ENCODE data around the gene PTPRM. TPM values are rescaled to one million over a fixed set of nuclear protein-coding genes. Genes with fewer than 3 reads are reported as not detected.

PTPRM gene
- total RNA-seq, 4 donors from 2014 or later = 62.7 to 94.0 (median 76.0) TPM

- no peaks in the 10 kb centered on the region for H3K9me3 ChIP-seq
- WGBS = 97% methylated on average over 4 of the region's 4 CpGs
These were observed 651.1 kb downstream of the PTPRM start for GRCh38 chr18:8218197-8218596.

GRCh38 chr18:8221452-8221851 is 654.3 kb downstream of the PTPRM start:
- Histone ChIP-seq H3K4me3 (no peak overlapping the region), H3K27me3 (no peaks in the 10 kb centered on the region), H3K36me3 (no peaks in the 10 kb centered on the region), H3K27ac (replicated peaks in 1 of 4) (no peak overlapping the region), H3K9me3 (no peaks in the 10 kb centered on the region), H3K4me1 (peaks cover 0 to 10% (median 8%) of the 10 kb centered on the region in 4 donors)
- TF ChIP-seq POLR2A (IDR thresholded peaks at IDR 0.05; ENCODE audit: low read depth) (no peak), EP300 (IDR thresholded peaks at IDR 0.05) (no peak), CTCF (IDR thresholded peaks at IDR 0.05) (no peak), POLR2AphosphoS5 (IDR thresholded peaks at IDR 0.05) (no peak)
- intact Hi-C loops (cut with DNase I) = no loop called here
- no peak for DNase-seq (ENCODE audit: extremely low spot score)
- 90% methylated on average over 3 of the region's 3 CpGs for WGBS

More at GRCh38 chr18:8218197-8218596, 651.1 kb downstream of the PTPRM start:
- no peak overlapping the region for H3K4me3 ChIP-seq
- H3K27ac ChIP-seq (replicated peaks in 1 of 4) = no peak overlapping the region
- H3K4me1 ChIP-seq = peaks cover 0 to 10% (median 8%) of the 10 kb centered on the region in 4 donors
- intact Hi-C loops (cut with DNase I) = no loop called here
- TF ChIP-seq EP300 (IDR thresholded peaks at IDR 0.05) (no peak), CTCF (IDR thresholded peaks at IDR 0.05) (no peak), POLR2A (IDR thresholded peaks at IDR 0.05; ENCODE audit: low read depth) (no peak), POLR2AphosphoS5 (IDR thresholded peaks at IDR 0.05) (no peak)
- no peak for DNase-seq (ENCODE audit: extremely low spot score)
- no peaks in the 10 kb centered on the region for H3K27me3 ChIP-seq
- no peaks in the 10 kb centered on the region for H3K36me3 ChIP-seq

GRCh38 chr18:8224576-8224975 is 657.5 kb downstream of the PTPRM start:
- H3K27me3 ChIP-seq = no peaks in the 10 kb centered on the region
- 84% methylated on average over 3 of the region's 3 CpGs for WGBS
- intact Hi-C loops (cut with DNase I) = no loop called here
- H3K27ac ChIP-seq (replicated peaks in 1 of 4) = no peak overlapping the region
- DNase-seq (ENCODE audit: extremely low spot score) = no peak
- no peak overlapping the region for H3K4me3 ChIP-seq
- TF ChIP-seq POLR2A (IDR thresholded peaks at IDR 0.05; ENCODE audit: low read depth) (no peak), EP300 (IDR thresholded peaks at IDR 0.05) (no peak), CTCF (IDR thresholded peaks at IDR 0.05) (no peak), POLR2AphosphoS5 (IDR thresholded peaks at IDR 0.05) (no peak)
- H3K9me3 ChIP-seq = peaks cover 0 to 5% (median 0%) of the 10 kb centered on the region in 4 donors
- H3K4me1 ChIP-seq = no peaks in the 10 kb centered on the region
- H3K36me3 ChIP-seq = no peaks in the 10 kb centered on the region

- H3K27me3 ChIP-seq = no peaks in the 10 kb centered on the region
- DNase-seq (ENCODE audit: extremely low spot score) = no peak
- no peaks in the 10 kb centered on the region for H3K36me3 ChIP-seq
- TF ChIP-seq CTCF (IDR thresholded peaks at IDR 0.05) (no peak), EP300 (IDR thresholded peaks at IDR 0.05) (no peak), POLR2A (IDR thresholded peaks at IDR 0.05; ENCODE audit: low read depth) (no peak), POLR2AphosphoS5 (IDR thresholded peaks at IDR 0.05) (no peak)
- 87% methylated on average over 5 of the region's 5 CpGs for WGBS
- intact Hi-C loops (cut with DNase I) = no loop called here
- H3K4me1 ChIP-seq = peaks cover 0 to 3% (median 0%) of the 10 kb centered on the region in 4 donors
- no peak overlapping the region for H3K4me3 ChIP-seq
- H3K9me3 ChIP-seq = peaks cover 0 to 7% (median 0%) of the 10 kb centered on the region in 4 donors
- no peak overlapping the region for H3K27ac ChIP-seq (replicated peaks in 1 of 4)
These were observed 661.9 kb downstream of the PTPRM start for GRCh38 chr18:8229040-8229439.

GRCh38 chr18:8229787-8230186 is 662.7 kb downstream of the PTPRM start:
- Histone ChIP-seq H3K27me3 (no peaks in the 10 kb centered on the region), H3K4me3 (no peak overlapping the region), H3K9me3 (peaks cover 0 to 13% (median 0%) of the 10 kb centered on the region in 4 donors), H3K27ac (replicated peaks in 1 of 4) (no peak overlapping the region), H3K4me1 (peaks cover 0 to 3% (median 0%) of the 10 kb centered on the region in 4 donors), H3K36me3 (no peaks in the 10 kb centered on the region)
- TF ChIP-seq POLR2A (IDR thresholded peaks at IDR 0.05; ENCODE audit: low read depth) (no peak), CTCF (IDR thresholded peaks at IDR 0.05) (no peak), EP300 (IDR thresholded peaks at IDR 0.05) (no peak), POLR2AphosphoS5 (IDR thresholded peaks at IDR 0.05) (no peak)
- DNase-seq (ENCODE audit: extremely low spot score) = no peak
- 98% methylated on average over 3 of the region's 3 CpGs for WGBS
- intact Hi-C loops (cut with DNase I) = loop anchor here (10.0 kb wide), 1 partner anchor 155 kb away; no protein-coding TSS in a partner anchor

Measured in esophagus muscularis mucosa (tissue), 4 donors.